ENCODE results near the gene BUD23.

GRCh38 chr7:73678862-73679261, 4.5 kb upstream of the BUD23 start:
- no peak for TF ChIP-seq TAF1 (IDR thresholded peaks at IDR 0.05; ENCODE audit: borderline replicate concordance, insufficient read depth, low read length)
- no peak for TF ChIP-seq REST (IDR thresholded peaks at IDR 0.05; ENCODE audit: insufficient read depth in 1 of 2, low read depth in 2 of 2, low read length in 2 of 2)
- no peak for TF ChIP-seq SIN3A (IDR thresholded peaks at IDR 0.05; ENCODE audit: borderline replicate concordance, insufficient read depth, low read length)

Data from PFSK-1 (cell line).